HEK293 (cell line): ENCODE results near the gene ZBP1.

ENCODE experiments used
- ZNF521 ChIP-seq: fragments of 450-650 bp; formaldehyde crosslinking; IDR thresholded peaks from 2 replicates; pipeline ENCODE4 v1.5.1; 2017; ENCODE audit warnings: missing biosample characterization, mild to moderate bottlenecking, missing genetic modification characterization
- ZSCAN30 ChIP-seq: fragments of 450-650 bp; IDR thresholded peaks from 2 replicates; pipeline ENCODE4 v1.5.1; 2018; ENCODE audit warnings: missing biosample characterization, mild to moderate bottlenecking, missing genetic modification characterization, moderate library complexity
- TF ChIP-seq, protein P1 (sequence below): fragments of 450-650 bp; formaldehyde crosslinking; IDR thresholded peaks from 2 replicates; pipeline ENCODE4 v1.5.1; 2016; ENCODE audit warnings: missing biosample characterization, missing genetic modification characterization

- TF ChIP-seq, protein P1, sequence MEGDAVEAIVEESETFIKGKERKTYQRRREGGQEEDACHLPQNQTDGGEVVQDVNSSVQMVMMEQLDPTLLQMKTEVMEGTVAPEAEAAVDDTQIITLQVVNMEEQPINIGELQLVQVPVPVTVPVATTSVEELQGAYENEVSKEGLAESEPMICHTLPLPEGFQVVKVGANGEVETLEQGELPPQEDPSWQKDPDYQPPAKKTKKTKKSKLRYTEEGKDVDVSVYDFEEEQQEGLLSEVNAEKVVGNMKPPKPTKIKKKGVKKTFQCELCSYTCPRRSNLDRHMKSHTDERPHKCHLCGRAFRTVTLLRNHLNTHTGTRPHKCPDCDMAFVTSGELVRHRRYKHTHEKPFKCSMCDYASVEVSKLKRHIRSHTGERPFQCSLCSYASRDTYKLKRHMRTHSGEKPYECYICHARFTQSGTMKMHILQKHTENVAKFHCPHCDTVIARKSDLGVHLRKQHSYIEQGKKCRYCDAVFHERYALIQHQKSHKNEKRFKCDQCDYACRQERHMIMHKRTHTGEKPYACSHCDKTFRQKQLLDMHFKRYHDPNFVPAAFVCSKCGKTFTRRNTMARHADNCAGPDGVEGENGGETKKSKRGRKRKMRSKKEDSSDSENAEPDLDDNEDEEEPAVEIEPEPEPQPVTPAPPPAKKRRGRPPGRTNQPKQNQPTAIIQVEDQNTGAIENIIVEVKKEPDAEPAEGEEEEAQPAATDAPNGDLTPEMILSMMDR, result no peak
- no peak for TF ChIP-seq ZNF521 (tag by site-specific recombination)
- TF ChIP-seq ZSCAN30 (tag by site-specific recombination), result no peak
Measured at GRCh38 chr20:57605045-57605444, 15.2 kb downstream of the ZBP1 start.
